Esophagus muscularis mucosa (tissue), 3 donors: ENCODE data around the gene ADCY5.
A peak's percentile ranks its signal among the peaks of the same experiment; 100 is the strongest.

Experiments
- CTCF ChIP-seq, 3 experiments: fragments of 200-600 bp in 2 of 3; fragments of 450-650 bp in 1 of 3; sonication (generic) in 2 of 3; IDR thresholded peaks; one replicate each; pipeline ENCODE4 v1.5.1; 2017 to 2019; ENCODE audit warnings: antibody characterized with exemption in 3 of 3, mild to moderate bottlenecking in 2 of 3, moderate library complexity in 1 of 3
- POLR2A ChIP-seq: fragments of 450-650 bp; IDR thresholded peaks from one replicate; pipeline ENCODE4 v1.6.1; 2017; ENCODE audit warnings: antibody characterized with exemption, moderate library complexity, mild to moderate bottlenecking, low read depth
- POLR2AphosphoS5 ChIP-seq, 2 donors: sonication (generic); formaldehyde crosslinking; IDR thresholded peaks; one replicate each; pipeline ENCODE4 v1.6.1; 2017; ENCODE audit warnings: antibody characterized with exemption in 2 of 2

GRCh38 chr3:123400169-123400568 lies 48.7 kb downstream of the ADCY5 start:
- TF ChIP-seq CTCF (IDR thresholded peaks at IDR 0.05) (no peak), POLR2AphosphoS5 (IDR thresholded peaks at IDR 0.05) (peak; percentile 32 to 65), POLR2A (no peak)
